Measurements from ENCODE around the gene ABR. TPM values are rescaled to one million over a fixed set of nuclear protein-coding genes. Genes with fewer than 3 reads are reported as not detected.
"Not testable (repeated sequence)": the region's sequence is repeated elsewhere in the genome, so short reads cannot be mapped to it uniquely, and the experiment has no call there.

ABR gene
- total RNA-seq, 1 donor from 2014 or later = 92.7 TPM

GRCh38 chr17:1104222-1104621, 75.6 kb downstream of the ABR start:
- H3K4me2 ChIP-seq = no peak overlapping the region
- H3K36me3 ChIP-seq = no peaks in the 10 kb centered on the region
- no peak overlapping the region for H3K27ac Mint-ChIP-seq
- no peaks in the 10 kb centered on the region for H3K79me2 ChIP-seq (ENCODE audit: low read depth)
- TF ChIP-seq, protein P1, sequence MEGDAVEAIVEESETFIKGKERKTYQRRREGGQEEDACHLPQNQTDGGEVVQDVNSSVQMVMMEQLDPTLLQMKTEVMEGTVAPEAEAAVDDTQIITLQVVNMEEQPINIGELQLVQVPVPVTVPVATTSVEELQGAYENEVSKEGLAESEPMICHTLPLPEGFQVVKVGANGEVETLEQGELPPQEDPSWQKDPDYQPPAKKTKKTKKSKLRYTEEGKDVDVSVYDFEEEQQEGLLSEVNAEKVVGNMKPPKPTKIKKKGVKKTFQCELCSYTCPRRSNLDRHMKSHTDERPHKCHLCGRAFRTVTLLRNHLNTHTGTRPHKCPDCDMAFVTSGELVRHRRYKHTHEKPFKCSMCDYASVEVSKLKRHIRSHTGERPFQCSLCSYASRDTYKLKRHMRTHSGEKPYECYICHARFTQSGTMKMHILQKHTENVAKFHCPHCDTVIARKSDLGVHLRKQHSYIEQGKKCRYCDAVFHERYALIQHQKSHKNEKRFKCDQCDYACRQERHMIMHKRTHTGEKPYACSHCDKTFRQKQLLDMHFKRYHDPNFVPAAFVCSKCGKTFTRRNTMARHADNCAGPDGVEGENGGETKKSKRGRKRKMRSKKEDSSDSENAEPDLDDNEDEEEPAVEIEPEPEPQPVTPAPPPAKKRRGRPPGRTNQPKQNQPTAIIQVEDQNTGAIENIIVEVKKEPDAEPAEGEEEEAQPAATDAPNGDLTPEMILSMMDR (IDR thresholded peaks at IDR 0.05) = no peak
- TF ChIP-seq EZH2 (IDR thresholded peaks at IDR 0.05) (no peak), EZH2phosphoT487 (IDR thresholded peaks at IDR 0.05) (no peak)
- no peak overlapping the region for H3K27ac ChIP-seq
- H3F3A ChIP-seq (ENCODE audit: low read depth) = peaks cover 5% of the 10 kb centered on the region
- H3K4me1 Mint-ChIP-seq = peaks cover 22% of the 10 kb centered on the region
- H3K9ac ChIP-seq = no peak overlapping the region
- H3K9me3 ChIP-seq (ENCODE audit: low read depth) = no peaks in the 10 kb centered on the region
- H3K27me3 ChIP-seq = peaks cover 14% of the 10 kb centered on the region
- no peak overlapping the region for H3K4me3 ChIP-seq
- peaks cover 8% of the 10 kb centered on the region for H3K4me1 ChIP-seq
- no peak overlapping the region for H2AFZ ChIP-seq (replicated peaks)
- no peaks in the 10 kb centered on the region for H3K9me3 Mint-ChIP-seq
- H4K20me1 ChIP-seq (ENCODE audit: low read depth) = peaks cover 17% of the 10 kb centered on the region
- no peaks in the 10 kb centered on the region for H3K27me3 Mint-ChIP-seq (ENCODE audit: insufficient read depth, low read depth)
- H3K36me3 Mint-ChIP-seq = peaks cover 17% of the 10 kb centered on the region
- H3K4me3 Mint-ChIP-seq = no peak overlapping the region
- no peak for DNase-seq (ENCODE audit: low spot score)

- H3K4me3 Mint-ChIP-seq = no peak overlapping the region
- Histone ChIP-seq H3K4me3 (no peak overlapping the region), H3K27ac (no peak overlapping the region), H3K27me3 (no peaks in the 10 kb centered on the region), H3K9ac (no peak overlapping the region), H3K36me3 (no peaks in the 10 kb centered on the region), H3K4me2 (no peak overlapping the region), H2AFZ (replicated peaks) (no peak overlapping the region), H3K79me2 (ENCODE audit: low read depth) (no peaks in the 10 kb centered on the region), H3F3A (ENCODE audit: low read depth) (no peaks in the 10 kb centered on the region), H3K4me1 (peaks cover 3% of the 10 kb centered on the region), H4K20me1 (ENCODE audit: low read depth) (peaks cover 7% of the 10 kb centered on the region), H3K9me3 (ENCODE audit: low read depth) (no peaks in the 10 kb centered on the region)
- TF ChIP-seq, protein P1 (IDR thresholded peaks at IDR 0.05) = no peak
- TF ChIP-seq EZH2phosphoT487 (IDR thresholded peaks at IDR 0.05) (no peak), EZH2 (IDR thresholded peaks at IDR 0.05) (no peak)
- peaks cover 9% of the 10 kb centered on the region for H3K4me1 Mint-ChIP-seq
- DNase-seq (ENCODE audit: low spot score) = no peak
- peaks cover 3% of the 10 kb centered on the region for H3K27me3 Mint-ChIP-seq (ENCODE audit: insufficient read depth, low read depth)
- H3K9me3 Mint-ChIP-seq = no peaks in the 10 kb centered on the region
- no peak overlapping the region for H3K27ac Mint-ChIP-seq
- peaks cover 24% of the 10 kb centered on the region for H3K36me3 Mint-ChIP-seq
These were observed 79.4 kb downstream of the ABR start for GRCh38 chr17:1100382-1100781.

DNA sequence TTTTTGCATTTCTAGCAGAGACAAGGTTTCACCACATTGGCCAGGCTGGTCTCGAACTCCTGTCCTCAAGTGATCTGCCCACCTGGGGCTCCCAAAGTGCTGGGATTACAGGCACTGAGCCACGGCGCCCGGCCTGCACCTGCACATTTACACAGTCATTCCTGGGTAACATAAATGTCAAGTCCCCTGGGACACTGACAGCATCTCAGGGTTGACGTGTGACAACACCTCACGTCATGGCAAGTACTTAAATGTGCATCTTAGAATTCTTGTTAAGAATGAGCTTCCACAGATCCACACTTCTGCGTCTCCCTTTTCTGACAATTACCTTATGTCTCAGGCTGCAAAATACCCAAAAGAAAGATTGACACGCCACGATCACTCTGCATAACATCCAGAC, 80.5 kb downstream of the ABR start:
- Histone ChIP-seq H3K27ac (no peak overlapping the region), H3K9ac (no peak overlapping the region), H3K27me3 (no peaks in the 10 kb centered on the region), H2AFZ (replicated peaks) (no peak overlapping the region), H3K79me2 (ENCODE audit: low read depth) (no peaks in the 10 kb centered on the region), H3K36me3 (no peaks in the 10 kb centered on the region), H3K4me3 (no peak overlapping the region), H4K20me1 (ENCODE audit: low read depth) (peaks cover 7% of the 10 kb centered on the region), H3K4me1 (peaks cover 3% of the 10 kb centered on the region), H3K9me3 (ENCODE audit: low read depth) (no peaks in the 10 kb centered on the region), H3F3A (ENCODE audit: low read depth) (no peaks in the 10 kb centered on the region), H3K4me2 (no peak overlapping the region)
- Mint-ChIP-seq H3K27me3 (ENCODE audit: insufficient read depth, low read depth) (peaks cover 3% of the 10 kb centered on the region), H3K36me3 (peaks cover 26% of the 10 kb centered on the region), H3K9me3 (no peaks in the 10 kb centered on the region), H3K27ac (no peak overlapping the region), H3K4me3 (no peak overlapping the region), H3K4me1 (peaks cover 9% of the 10 kb centered on the region)
- TF ChIP-seq EZH2 (IDR thresholded peaks at IDR 0.05) (no peak), EZH2phosphoT487 (IDR thresholded peaks at IDR 0.05) (no peak)
- TF ChIP-seq, protein P1 (IDR thresholded peaks at IDR 0.05) = no peak
- no peak for DNase-seq (ENCODE audit: low spot score)

GRCh38 chr17:1097972-1098744, 81.6 kb downstream of the ABR start:
- not testable (repeated sequence) for H3K4me1 ChIP-seq; H3F3A ChIP-seq (ENCODE audit: low read depth); H3K4me2 ChIP-seq; H3K36me3 ChIP-seq; H3K9ac ChIP-seq; DNase-seq (ENCODE audit: low spot score); H3K79me2 ChIP-seq (ENCODE audit: low read depth); H3K4me1 Mint-ChIP-seq; H3K27ac ChIP-seq; H3K4me3 Mint-ChIP-seq; H3K4me3 ChIP-seq; H3K9me3 Mint-ChIP-seq; H4K20me1 ChIP-seq (ENCODE audit: low read depth); H3K27me3 Mint-ChIP-seq (ENCODE audit: insufficient read depth, low read depth); H2AFZ ChIP-seq (replicated peaks); H3K27me3 ChIP-seq; H3K9me3 ChIP-seq (ENCODE audit: low read depth)
- H3K36me3 Mint-ChIP-seq = peaks cover 30% of the 10 kb centered on the region
- H3K27ac Mint-ChIP-seq = peak overlapping the region; percentile 24
